GM23338 (cell line): ENCODE data around the gene FER. TPM values are rescaled to one million over a fixed set of nuclear protein-coding genes. Genes with fewer than 3 reads are reported as not detected.
A peak's percentile ranks its signal among the peaks of the same experiment; 100 is the strongest.

ENCODE experiments used
- ATAC-seq: fragments of 200-7000 bp; cut with Tn5 transposase; 3 replicates; pipeline ENCODE4 v1.9.1; 2020
- DNase-seq: peaks from one replicate; pipeline ENCODE4 v3.0.0-alpha.2; 2015; ENCODE audit warnings: low spot score
- H2AFZ ChIP-seq: fragments of 200-600 bp; sonication (generic); 2 replicates; pipeline ENCODE4 v1.8.0; 2016; ENCODE audit warnings: antibody characterized with exemption, mild to moderate bottlenecking, moderate library complexity
- H3F3A ChIP-seq: fragments of 200-600 bp; sonication (generic); replicated peaks from 2 replicates; pipeline ENCODE4 v1.8.0; 2017; ENCODE audit warnings: antibody characterized with exemption, mixed run types, low read depth
- H3K27ac ChIP-seq: fragments of 200-600 bp; sonication (generic); 2 replicates; pipeline ENCODE4 v1.6.1; 2016; ENCODE audit warnings: low read depth
- H3K27me3 ChIP-seq: fragments of 200-600 bp; sonication (generic); 2 replicates; pipeline ENCODE4 v1.8.0; 2016; ENCODE audit warnings: mild to moderate bottlenecking, mixed run types, moderate library complexity; ENCODE audit not compliant: insufficient read depth
- H3K36me3 ChIP-seq: fragments of 200-600 bp; sonication (generic); 2 replicates; pipeline ENCODE4 v1.8.0; 2016; ENCODE audit warnings: mild to moderate bottlenecking; ENCODE audit not compliant: insufficient read depth
- H3K4me1 ChIP-seq: fragments of 200-600 bp; sonication (generic); 2 replicates; pipeline ENCODE4 v1.8.0; 2016; ENCODE audit warnings: mild to moderate bottlenecking, moderate library complexity; ENCODE audit not compliant: insufficient read depth
- H3K4me2 ChIP-seq: fragments of 200-600 bp; sonication (generic); 2 replicates; pipeline ENCODE4 v1.7.1; 2017; ENCODE audit warnings: mixed run types
- H3K4me3 ChIP-seq: fragments of 200-600 bp; sonication (generic); 2 replicates; pipeline ENCODE4 v1.6.1; 2016; ENCODE audit warnings: mixed run types
- H3K79me2 ChIP-seq: fragments of 200-600 bp; sonication (generic); replicated peaks from 2 replicates; pipeline ENCODE4 v1.8.0; 2017; ENCODE audit warnings: mild to moderate bottlenecking; ENCODE audit not compliant: insufficient read depth
- H3K9me2 ChIP-seq: fragments of 200-600 bp; sonication (generic); 2 replicates; pipeline ENCODE4 v1.8.0; 2017; ENCODE audit not compliant: insufficient read depth
- H4K20me1 ChIP-seq: fragments of 200-600 bp; sonication (generic); replicated peaks from 2 replicates; pipeline ENCODE4 v1.8.0; 2017; ENCODE audit warnings: mild to moderate bottlenecking; ENCODE audit not compliant: insufficient read depth
- H3K27ac Mint-ChIP-seq: 2 replicates; pipeline ENCODE4 v1.8.0; 2020; ENCODE audit warnings: inconsistent platforms, mild to moderate bottlenecking, moderate library complexity, mixed read lengths
- H3K27me3 Mint-ChIP-seq: 3 replicates; pipeline ENCODE4 v1.8.0; 2022; ENCODE audit warnings: low read depth, mild to moderate bottlenecking, moderate library complexity, mixed read lengths, inconsistent platforms; ENCODE audit not compliant: insufficient read depth, poor library complexity
- H3K36me3 Mint-ChIP-seq: 3 replicates; pipeline ENCODE4 v1.8.0; 2021; ENCODE audit warnings: low read depth, mild to moderate bottlenecking, inconsistent platforms, moderate library complexity, mixed read lengths
- H3K4me1 Mint-ChIP-seq: 3 replicates; pipeline ENCODE4 v1.8.0; 2020; ENCODE audit warnings: mild to moderate bottlenecking, inconsistent platforms, mixed read lengths
- H3K4me3 Mint-ChIP-seq: 3 replicates; pipeline ENCODE4 v1.8.0; 2021; ENCODE audit warnings: moderate library complexity, mild to moderate bottlenecking, inconsistent platforms, mixed read lengths
- H3K9me3 Mint-ChIP-seq: 3 replicates; pipeline ENCODE4 v1.8.0; 2020; ENCODE audit warnings: moderate library complexity, mild to moderate bottlenecking, inconsistent platforms, mixed read lengths
- EZH2 ChIP-seq: fragments of 200-600 bp; sonication (generic); IDR thresholded peaks from one replicate; pipeline ENCODE4 v1.8.0; 2017; ENCODE audit warnings: antibody characterized with exemption, mild to moderate bottlenecking, low read depth; ENCODE audit not compliant: unreplicated experiment
- EZH2phosphoT487 ChIP-seq: fragments of 200-600 bp; sonication (generic); IDR thresholded peaks from one replicate; pipeline ENCODE4 v1.8.1; 2018; ENCODE audit warnings: antibody characterized with exemption; ENCODE audit not compliant: unreplicated experiment
- POLR2AphosphoS5 ChIP-seq: IDR thresholded peaks from 2 replicates; pipeline ENCODE4 v1.6.1; 2016; ENCODE audit warnings: antibody characterized with exemption, low read depth
- STAT1 ChIP-seq: IDR thresholded peaks from one replicate; pipeline ENCODE4 v1.6.1; 2016; ENCODE audit warnings: antibody characterized with exemption; ENCODE audit not compliant: unreplicated experiment
- polyA plus RNA-seq: library from polyadenylated mRNA; unstranded; fragments of >200 nt; fragmentation: Nextera tagmentation; extraction: Ambion mirVana; gene quantifications from 2 replicates; pipeline ENCODE4 v1.2.1, GENCODE V29; 2016
- total RNA-seq: library from RNA; depleted of rRNA; stranded (reverse); fragments of >200 nt; shearing (Covaris generic); gene quantifications from 2 replicates; pipeline ENCODE4 v1.2.3, GENCODE V29; 2014
- TF ChIP-seq, protein P1 (sequence below), 2 experiments: fragments of 200-600 bp in 1 of 2; sonication (generic) in 1 of 2; conservative IDR thresholded peaks; 2 replicates each; pipeline versions ENCODE4 v1.5.1 to v1.6.1; 2016 to 2017; ENCODE audit warnings: antibody characterized with exemption in 2 of 2, low read depth in 2 of 2, mild to moderate bottlenecking in 2 of 2, moderate library complexity in 1 of 2
- TF ChIP-seq, protein P2 (sequence below): fragments of 250-450 bp; sonication (Bioruptor Pico); IDR thresholded peaks from 2 replicates; pipeline ENCODE4 v1.5.0; 2020; ENCODE audit warnings: mild to moderate bottlenecking, moderate library complexity

FER gene
- total and polyA plus RNA-seq, 2 experiments from 2014 or later, result 17.4 to 34.8 TPM

DNA sequence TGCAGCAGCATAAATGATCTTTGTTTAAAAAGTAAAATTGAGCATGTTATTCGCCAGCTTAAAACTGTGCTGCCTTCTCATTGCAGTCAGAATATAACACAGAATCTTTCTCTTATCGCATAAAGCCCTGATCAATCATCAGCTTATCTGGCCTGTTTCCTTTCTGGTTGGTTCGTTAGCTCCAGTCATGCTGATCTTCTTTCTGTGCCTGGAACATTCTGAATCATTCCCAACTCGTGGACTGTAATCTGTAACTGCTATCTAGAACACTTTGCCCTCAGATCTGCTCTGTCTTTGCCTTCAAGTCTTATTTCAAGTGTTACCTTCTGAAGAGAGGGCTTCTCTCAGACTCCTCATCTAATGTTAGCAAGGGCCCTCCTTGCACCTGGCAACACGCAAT is 11.9 kb upstream of the FER start:
- no peaks in the 10 kb centered on the region for H3F3A ChIP-seq
- no peaks in the 10 kb centered on the region for H3K27me3 ChIP-seq
- H3K36me3 ChIP-seq, result no peaks in the 10 kb centered on the region
- Mint-ChIP-seq H3K4me3 (no peak overlapping the region), H3K27ac (no peak overlapping the region; the same call in 1 of the 2 replicates), H3K9me3 (no peaks in the 10 kb centered on the region), H3K4me1 (no peaks in the 10 kb centered on the region; the same call in 2 of the 3 replicates), H3K27me3 (no peaks in the 10 kb centered on the region), H3K36me3 (no peaks in the 10 kb centered on the region)
- no peaks in the 10 kb centered on the region for H3K4me1 ChIP-seq
- no peak overlapping the region for H3K4me3 ChIP-seq
- H3K27ac ChIP-seq, result no peak overlapping the region
- no peaks in the 10 kb centered on the region for H4K20me1 ChIP-seq
- peak overlapping the region; percentile 73; the same call in 1 of the 2 replicates for H2AFZ ChIP-seq
- ATAC-seq (no peak), DNase-seq (no peak)
- no peaks in the 10 kb centered on the region for H3K79me2 ChIP-seq
- H3K4me2 ChIP-seq, result no peak overlapping the region
- TF ChIP-seq POLR2AphosphoS5 (no peak), EZH2phosphoT487 (no peak), STAT1 (no peak), EZH2 (no peak)
- TF ChIP-seq, protein P1, sequence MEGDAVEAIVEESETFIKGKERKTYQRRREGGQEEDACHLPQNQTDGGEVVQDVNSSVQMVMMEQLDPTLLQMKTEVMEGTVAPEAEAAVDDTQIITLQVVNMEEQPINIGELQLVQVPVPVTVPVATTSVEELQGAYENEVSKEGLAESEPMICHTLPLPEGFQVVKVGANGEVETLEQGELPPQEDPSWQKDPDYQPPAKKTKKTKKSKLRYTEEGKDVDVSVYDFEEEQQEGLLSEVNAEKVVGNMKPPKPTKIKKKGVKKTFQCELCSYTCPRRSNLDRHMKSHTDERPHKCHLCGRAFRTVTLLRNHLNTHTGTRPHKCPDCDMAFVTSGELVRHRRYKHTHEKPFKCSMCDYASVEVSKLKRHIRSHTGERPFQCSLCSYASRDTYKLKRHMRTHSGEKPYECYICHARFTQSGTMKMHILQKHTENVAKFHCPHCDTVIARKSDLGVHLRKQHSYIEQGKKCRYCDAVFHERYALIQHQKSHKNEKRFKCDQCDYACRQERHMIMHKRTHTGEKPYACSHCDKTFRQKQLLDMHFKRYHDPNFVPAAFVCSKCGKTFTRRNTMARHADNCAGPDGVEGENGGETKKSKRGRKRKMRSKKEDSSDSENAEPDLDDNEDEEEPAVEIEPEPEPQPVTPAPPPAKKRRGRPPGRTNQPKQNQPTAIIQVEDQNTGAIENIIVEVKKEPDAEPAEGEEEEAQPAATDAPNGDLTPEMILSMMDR (conservative IDR thresholded peaks at IDR 0.05; ENCODE audit: low read depth in 2 of 2), result no peak
- TF ChIP-seq, protein P2, sequence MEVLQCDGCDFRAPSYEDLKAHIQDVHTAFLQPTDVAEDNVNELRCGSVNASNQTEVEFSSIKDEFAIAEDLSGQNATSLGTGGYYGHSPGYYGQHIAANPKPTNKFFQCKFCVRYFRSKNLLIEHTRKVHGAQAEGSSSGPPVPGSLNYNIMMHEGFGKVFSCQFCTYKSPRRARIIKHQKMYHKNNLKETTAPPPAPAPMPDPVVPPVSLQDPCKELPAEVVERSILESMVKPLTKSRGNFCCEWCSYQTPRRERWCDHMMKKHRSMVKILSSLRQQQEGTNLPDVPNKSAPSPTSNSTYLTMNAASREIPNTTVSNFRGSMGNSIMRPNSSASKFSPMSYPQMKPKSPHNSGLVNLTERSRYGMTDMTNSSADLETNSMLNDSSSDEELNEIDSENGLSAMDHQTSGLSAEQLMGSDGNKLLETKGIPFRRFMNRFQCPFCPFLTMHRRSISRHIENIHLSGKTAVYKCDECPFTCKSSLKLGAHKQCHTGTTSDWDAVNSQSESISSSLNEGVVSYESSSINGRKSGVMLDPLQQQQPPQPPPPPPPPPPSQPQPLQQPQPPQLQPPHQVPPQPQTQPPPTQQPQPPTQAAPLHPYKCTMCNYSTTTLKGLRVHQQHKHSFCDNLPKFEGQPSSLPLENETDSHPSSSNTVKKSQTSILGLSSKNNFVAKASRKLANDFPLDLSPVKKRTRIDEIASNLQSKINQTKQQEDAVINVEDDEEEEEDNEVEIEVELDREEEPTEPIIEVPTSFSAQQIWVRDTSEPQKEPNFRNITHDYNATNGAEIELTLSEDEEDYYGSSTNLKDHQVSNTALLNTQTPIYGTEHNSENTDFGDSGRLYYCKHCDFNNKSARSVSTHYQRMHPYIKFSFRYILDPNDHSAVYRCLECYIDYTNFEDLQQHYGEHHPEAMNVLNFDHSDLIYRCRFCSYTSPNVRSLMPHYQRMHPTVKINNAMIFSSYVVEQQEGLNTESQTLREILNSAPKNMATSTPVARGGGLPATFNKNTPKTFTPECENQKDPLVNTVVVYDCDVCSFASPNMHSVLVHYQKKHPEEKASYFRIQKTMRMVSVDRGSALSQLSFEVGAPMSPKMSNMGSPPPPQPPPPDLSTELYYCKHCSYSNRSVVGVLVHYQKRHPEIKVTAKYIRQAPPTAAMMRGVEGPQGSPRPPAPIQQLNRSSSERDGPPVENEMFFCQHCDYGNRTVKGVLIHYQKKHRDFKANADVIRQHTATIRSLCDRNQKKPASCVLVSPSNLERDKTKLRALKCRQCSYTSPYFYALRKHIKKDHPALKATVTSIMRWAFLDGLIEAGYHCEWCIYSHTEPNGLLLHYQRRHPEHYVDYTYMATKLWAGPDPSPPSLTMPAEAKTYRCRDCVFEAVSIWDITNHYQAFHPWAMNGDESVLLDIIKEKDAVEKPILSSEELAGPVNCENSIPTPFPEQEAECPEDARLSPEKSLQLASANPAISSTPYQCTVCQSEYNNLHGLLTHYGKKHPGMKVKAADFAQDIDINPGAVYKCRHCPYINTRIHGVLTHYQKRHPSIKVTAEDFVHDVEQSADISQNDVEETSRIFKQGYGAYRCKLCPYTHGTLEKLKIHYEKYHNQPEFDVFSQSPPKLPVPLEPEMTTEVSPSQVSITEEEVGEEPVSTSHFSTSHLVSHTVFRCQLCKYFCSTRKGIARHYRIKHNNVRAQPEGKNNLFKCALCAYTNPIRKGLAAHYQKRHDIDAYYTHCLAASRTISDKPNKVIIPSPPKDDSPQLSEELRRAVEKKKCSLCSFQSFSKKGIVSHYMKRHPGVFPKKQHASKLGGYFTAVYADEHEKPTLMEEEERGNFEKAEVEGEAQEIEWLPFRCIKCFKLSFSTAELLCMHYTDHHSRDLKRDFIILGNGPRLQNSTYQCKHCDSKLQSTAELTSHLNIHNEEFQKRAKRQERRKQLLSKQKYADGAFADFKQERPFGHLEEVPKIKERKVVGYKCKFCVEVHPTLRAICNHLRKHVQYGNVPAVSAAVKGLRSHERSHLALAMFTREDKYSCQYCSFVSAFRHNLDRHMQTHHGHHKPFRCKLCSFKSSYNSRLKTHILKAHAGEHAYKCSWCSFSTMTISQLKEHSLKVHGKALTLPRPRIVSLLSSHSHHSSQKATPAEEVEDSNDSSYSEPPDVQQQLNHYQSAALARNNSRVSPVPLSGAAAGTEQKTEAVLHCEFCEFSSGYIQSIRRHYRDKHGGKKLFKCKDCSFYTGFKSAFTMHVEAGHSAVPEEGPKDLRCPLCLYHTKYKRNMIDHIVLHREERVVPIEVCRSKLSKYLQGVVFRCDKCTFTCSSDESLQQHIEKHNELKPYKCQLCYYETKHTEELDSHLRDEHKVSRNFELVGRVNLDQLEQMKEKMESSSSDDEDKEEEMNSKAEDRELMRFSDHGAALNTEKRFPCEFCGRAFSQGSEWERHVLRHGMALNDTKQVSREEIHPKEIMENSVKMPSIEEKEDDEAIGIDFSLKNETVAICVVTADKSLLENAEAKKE (CRISPR knock-in tag), result no peak
- H3K9me2 ChIP-seq, result no peaks in the 10 kb centered on the region
